ENCODE results near the gene NOBOX.
"Not testable (repeated sequence)": the region's sequence is repeated elsewhere in the genome, so short reads cannot be mapped to it uniquely, and the experiment has no call there.

NOBOX gene

DNA sequence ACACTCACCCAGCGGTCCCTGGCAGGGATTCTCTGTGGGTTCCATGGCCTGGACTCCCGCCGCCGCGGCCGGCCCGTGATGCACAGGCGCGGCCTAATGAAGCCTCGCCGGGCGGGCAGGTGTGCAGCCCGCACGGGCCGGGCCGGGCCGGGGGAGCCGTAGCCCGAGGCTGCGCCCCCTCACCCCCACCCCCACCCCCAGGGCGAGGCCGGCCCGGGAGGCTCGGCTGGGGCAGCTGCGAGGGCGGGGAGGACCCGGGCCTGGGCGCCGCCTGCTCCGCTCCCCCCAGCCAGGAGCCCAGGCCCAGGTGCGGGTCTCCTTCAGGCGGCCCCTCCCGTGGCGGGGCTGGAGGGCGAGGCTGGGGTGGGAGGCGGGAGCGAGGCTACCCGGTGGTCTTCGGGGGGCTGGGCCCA, at the start of gene NOBOX:
Gene NOBOX (minus strand): TSS at position 45 of the 413 bp plus-strand sequence.
- DNase-seq (ENCODE audit: low read depth): no peak

DNA sequence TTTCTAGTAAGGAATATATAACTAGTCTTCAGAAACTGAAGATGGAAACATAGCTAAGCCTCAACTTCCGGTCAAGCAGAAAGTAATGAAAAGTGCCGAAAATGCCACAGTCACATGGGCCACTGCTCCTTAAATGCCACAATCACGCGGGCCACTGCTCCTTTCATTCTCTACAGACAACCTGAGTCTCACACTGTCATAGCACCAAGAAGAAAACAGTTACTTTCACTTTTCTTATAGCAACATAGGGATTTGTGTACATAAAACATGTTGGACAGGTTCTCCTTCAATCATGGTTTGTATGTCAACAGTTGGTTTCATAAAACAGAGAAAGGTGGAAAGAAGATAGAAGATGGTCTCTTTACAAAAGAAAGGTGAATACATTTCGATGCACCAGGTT, 48.6 kb upstream of the NOBOX start:
- no peak for DNase-seq (ENCODE audit: low read depth)

DNA sequence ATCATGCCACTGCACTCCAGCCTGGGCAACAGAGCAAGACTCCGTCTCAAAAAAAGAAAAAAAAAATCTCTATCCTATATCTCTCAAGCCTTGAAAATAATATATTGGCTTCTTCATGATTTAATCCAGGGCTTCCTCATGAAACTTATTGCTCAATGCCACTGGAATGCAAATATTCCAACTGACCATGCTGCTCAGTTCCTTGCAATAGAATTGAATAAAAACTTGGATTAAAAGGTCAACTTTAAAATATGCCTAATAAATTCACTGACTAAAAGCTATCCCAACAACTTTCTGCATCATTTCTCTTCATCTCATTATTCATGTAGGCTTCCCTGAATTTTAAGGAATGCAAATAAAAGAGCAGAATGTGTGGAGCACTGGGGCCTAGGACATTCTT, 42.1 kb upstream of the NOBOX start:
- DNase-seq (ENCODE audit: low read depth): no peak

DNA sequence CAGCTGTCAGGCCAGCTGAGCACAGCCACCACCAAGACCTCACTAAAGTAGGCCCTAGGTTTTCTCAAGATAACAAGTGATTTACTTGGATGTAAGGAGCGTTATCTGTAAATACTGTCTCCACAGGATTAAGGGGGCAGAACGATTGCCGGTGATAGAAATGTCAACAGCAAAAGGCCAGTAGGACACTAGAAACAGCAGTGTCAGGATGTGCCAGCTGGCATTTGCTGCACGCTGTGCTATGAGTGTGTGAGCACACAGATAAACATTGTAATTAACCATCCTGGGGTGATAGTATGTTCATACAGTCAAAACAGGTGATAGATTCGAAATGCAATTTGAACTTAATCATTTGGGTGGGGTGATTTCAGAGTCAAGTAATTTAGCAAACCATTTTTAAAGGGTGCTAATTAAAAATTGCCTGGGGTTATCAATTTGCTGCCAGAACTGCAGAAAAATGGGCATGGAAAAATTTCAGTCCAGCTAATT, 36.3 kb upstream of the NOBOX start:
- no peak for DNase-seq (ENCODE audit: low read depth)

DNA sequence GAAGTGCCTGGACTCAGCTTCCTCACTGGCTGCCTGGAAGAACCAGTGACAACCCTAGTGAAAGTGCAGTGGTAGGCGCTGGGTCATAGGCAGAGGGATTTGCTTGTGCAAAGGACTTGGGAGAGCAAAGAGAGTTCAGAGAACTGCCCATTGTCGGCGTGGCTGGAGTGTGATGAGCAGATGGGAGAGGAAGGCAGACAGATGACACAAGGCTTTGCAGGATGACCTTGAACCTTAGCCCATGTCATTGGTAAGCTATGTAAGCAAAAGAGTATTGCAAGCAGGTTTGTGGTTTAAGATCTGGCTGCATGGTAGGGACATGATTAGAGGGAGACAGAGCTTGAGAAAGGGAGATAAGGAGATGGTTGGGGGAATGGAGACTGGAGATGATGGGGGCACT, 35.3 kb upstream of the NOBOX start:
- DNase-seq (ENCODE audit: low read depth): no peak

DNA sequence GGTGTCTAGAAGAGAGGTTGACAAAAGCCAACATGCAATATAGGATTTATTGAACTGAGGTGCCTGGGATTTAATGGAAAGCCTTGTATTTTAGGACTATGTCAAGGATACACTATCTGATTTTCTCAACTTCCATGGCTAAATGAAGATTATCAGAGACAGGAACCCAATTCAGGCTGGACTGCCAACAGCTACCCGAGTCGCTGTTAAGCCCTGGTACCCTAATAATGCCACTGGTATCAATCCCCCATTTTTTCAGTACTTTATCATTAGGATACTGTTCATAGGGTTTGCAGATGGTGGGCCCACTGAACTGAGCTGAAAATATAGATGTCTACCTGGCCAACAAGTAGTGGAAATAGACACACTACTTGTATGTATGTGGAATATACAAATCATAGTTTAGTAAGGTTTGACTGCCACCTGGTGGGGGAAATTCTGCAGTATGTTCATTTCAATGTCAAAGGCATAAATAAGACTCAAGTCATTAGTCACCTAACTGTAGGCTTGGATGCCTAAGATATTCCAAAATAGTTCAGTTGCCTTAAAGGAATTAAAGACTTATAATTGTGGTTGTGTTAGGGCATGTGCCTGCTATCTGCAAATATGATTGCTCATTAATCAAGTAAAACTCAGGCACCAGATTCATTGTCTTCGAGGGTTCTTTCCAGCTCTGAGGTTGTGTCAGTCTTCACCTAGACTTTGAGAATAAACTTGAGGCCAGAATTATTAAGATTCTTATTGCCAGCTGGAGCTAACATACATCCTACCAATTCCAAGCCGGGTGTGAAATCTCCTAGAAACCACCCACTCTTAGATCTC, 34.1 kb upstream of the NOBOX start:
- peak; percentile 54 for DNase-seq (ENCODE audit: low read depth)

DNA sequence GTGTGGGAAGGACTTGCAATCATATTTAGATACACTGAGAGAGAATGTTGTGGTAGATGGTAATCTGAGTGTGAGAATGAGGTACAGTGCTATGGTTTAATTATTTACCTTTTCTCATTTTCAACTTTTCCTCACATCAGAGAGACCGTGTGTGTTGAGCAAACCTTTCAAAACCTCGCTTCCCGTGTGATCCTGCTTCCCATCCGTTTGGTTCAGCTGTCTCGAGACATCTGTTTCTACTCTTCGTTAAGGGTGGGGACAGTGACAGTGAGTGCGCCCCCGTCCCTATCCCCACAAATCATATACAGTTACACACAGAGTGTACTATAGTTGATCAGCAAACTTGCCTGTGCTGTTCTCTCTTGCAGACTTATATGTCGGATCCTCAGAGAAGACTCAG, 33.0 kb upstream of the NOBOX start:
- DNase-seq (ENCODE audit: low read depth): no peak

DNA sequence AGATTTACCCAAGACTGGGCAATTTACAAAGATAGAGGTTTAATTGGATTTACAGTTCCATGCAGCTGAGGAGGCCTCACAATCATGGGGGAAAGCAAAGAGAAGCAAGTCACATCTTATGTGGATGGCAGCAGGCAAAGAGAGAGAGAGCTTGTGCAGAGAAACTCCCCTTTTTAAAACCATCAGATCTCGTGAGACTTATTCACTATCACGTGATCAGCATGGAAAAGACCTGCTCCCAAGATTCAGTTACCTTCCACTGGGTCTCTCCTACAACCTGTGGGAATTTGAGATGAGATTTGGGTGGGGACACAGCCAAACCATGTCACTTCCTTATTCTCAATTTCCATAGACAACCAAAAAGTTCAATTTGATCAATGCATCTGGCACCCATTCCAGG, 24.9 kb upstream of the NOBOX start:
- DNase-seq (ENCODE audit: low read depth): no peak

DNA sequence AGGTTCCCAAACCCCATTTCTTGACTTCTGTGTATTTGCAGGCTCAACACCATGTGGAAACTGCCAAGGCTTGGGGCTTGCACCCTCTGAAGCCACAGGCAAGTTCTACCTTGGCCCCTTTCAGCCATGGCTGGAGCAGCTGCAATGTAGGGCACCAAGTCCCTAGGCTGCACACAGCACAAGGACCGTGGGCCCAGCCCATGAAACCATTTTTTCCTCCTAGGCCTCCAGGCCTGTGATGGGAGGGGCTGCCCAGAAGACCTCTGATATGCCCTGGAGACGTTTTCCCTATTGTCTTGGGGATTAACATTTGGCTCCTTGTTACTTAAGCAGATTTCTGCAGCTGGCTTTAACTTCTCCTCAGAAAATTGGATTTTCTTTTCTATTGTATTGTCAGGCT, 24.0 kb upstream of the NOBOX start:
- not testable (repeated sequence) for DNase-seq (ENCODE audit: low read depth)

DNA sequence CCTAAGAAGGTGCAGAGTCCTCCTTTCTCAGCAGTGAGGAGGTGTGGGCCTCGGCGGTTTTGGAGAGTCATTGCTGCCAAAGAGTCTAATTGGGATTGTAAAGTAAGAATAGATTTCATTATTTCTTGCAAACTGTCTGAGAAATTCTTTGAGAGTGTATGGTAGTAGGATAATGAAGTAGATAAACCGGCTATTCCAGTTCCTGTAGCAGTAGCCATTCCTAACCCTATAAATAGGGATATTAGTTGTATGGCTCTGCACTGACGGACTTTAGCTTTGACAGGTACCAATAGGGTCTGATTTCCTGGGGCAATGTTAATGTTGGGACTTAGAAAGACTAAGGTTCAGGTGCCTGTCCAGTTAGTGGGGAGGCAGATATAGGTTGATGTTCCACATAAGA, 15.4 kb upstream of the NOBOX start:
- DNase-seq (ENCODE audit: low read depth): not testable (repeated sequence)

DNA sequence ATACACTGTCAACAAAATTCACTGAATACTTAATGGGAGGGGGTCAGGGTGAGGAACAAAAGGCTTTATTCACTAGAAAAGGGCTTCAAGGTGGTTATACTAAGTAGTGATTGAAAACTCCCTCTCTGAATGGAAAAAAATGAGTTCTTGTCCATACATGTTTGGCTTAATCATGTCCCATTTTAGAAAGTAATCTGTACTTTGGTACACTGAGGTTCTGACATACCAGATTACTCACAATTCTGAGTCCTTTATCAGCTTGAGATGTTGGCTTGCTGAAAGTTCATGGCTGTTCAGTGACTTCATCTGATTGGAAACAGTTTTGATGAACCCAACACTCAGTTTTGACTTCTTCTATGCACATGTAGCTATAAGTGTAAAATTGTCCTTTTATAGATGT, 12.8 kb upstream of the NOBOX start:
- DNase-seq (ENCODE audit: low read depth): no peak

DNA sequence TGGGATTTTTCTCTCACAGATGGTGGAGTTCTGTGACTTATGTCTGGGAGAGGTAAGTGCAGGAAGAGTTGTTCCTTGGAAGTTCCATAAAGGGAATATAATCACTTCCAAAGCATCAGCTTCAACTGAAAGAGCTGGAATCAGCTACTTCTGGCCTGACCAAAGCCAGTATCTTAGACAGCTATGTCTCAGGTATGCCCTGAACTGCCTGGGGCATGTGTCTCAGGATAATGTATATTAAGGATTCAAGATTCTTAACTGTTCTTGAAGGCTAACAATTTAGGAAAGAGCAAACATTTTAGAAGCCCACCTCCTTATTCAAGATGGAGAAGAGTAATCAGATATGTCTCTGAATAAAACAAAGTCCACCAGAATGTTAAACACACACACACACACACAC, 12.4 kb upstream of the NOBOX start:
- DNase-seq (ENCODE audit: low read depth): no peak

DNA sequence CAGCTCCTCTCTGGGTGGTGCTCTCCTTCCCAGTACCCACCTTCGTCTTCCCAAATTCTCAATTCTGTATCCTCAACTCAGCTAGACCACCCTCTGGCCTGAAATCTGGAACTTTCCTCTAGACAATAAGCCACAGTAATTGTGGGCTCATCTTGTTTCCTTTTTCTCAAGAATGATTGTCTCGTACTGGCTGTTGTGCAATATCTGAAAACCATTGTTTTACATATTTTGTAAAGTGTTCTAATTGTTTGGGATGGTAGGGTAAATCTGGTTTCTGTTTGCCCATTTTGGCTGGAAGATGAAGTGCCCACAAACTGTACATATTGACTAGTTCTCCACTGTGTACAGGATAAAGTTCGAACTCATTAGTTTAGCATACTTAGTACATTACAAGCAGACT, 11.3 kb upstream of the NOBOX start:
- no peak for DNase-seq (ENCODE audit: low read depth)

DNA sequence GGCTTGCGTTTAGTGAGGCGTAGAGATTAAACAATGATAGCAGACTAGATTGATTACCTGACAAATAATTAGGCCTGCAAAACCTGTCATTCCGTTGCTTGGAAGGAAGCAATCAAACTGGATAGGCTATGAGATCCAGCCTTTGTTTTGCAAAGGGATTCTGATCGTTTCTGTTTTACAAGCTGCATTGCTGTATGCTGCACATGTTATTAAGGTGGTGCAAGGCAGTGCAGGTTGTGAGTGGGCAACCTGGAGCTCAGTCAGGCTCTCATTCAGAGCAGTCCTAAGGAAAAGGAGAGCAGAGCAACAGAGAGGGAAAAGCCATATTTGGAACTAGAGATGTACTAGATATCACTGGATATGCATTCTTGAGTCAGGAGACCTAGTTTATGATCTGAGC, 6.9 kb upstream of the NOBOX start:
- no peak for DNase-seq (ENCODE audit: low read depth)

DNA sequence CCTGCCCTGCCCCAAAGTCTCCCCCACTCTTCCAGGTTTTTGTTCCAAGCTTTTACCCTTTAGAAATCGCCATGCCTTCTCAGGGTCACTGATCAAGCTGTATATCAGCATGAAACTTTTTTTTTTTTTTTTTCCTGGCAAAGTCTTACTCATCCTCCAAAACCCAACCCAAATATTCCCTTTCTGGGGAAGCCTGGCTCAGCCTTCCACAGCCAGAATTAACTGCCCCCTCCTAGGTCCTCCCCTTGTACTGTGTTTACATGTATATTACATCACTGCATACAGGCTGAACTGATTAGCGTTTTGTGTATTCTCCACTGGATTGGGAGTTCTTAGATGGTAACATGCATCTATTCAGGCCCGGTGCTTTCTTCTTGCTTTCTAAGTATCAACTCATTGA, 4.6 kb upstream of the NOBOX start:
- DNase-seq (ENCODE audit: low read depth): peak; percentile 16

DNA sequence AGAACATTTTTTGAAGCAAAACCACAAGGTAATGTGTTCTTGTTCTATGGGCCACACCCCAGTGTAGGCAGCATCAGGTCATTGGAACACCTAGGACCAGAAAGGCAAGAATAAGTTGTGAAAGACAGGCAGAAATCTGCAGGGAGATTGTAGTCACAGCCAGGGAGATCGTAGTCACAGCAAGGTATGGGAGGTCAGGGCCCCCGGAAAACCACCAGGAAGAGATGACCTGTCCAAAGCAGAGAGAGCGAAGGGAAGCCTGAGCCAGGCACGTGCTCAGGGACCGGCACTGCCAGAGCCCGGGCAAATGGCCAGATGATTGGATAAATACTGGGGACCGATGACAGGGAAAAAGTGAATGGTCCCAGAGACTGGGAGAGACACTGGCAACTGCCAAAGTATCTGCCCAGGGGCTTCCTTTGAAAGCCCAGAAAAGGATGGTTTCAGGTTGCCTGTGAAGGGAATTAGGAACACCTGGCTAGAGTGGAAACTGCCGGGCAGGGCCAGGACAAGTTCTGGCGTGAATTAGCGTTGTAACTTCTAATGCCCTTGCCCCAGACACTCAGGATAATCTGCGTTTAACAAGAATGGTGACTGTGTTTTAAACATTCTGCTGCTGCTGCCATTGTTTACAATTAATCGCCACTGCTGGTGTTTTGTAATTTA, 3.9 kb upstream of the NOBOX start:
- no peak for DNase-seq (ENCODE audit: low read depth)

DNA sequence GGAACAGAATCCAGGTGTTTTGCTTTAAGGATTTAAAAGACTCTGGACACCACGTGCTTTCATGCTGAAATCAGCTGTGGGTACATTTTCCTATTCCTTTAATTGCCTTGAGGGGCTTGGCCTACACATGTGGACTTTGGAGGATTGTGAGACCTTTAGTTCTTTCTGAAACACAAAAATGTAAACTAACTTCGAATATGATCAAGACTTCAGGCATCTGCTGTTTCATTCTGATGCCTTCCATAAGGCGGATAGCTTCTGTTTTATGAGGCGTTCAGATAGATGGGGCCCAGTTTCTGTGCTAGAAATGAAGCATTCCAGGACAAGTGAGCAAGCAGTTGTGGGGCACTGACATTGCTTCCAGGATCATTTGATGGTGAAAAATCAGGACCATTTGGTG, 1.5 kb upstream of the NOBOX start:
- peak; percentile 17 for DNase-seq (ENCODE audit: low read depth)

DNA sequence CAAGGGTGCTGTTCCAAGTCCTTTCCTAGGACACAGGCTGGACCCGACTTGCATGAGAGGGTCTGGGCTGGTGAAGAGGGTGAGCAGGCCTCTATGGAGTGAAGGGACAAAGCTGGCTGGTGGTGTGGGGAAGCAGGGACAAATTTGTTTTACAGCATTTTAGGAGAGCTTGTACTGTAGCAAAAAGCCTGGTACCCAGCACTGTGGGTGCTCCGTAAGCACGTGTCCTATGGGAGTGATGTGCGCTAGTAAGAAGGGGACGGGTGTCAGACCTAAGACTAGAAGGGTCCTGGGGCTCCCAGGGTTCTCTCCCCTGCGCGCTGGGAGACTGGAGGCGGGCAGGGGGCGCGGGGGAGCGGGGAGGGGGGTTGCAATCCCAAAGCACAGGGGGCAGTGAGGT, 391 bp downstream of the NOBOX start:
- no peak for DNase-seq (ENCODE audit: low read depth)

DNA sequence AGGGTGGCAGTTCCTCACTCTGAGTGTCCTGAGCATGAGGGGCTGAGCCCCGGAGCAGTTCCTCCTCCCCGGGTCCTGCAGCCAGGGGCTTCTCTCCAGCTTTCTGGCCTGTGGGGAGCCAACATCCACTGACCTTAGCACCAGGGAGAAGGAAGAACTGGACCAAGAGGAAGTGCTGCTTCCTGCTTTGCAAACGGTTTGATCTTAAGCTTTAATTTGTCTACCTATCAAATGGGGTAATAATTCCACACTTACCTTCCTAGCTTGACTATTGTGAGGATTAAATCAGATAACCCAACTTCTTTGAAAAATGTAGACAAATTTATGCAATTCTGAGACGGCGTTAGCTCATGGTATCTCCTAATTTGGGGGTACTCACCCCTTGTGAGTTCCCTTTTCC, 2.0 kb downstream of the NOBOX start:
- no peak for DNase-seq (ENCODE audit: low read depth)

DNA sequence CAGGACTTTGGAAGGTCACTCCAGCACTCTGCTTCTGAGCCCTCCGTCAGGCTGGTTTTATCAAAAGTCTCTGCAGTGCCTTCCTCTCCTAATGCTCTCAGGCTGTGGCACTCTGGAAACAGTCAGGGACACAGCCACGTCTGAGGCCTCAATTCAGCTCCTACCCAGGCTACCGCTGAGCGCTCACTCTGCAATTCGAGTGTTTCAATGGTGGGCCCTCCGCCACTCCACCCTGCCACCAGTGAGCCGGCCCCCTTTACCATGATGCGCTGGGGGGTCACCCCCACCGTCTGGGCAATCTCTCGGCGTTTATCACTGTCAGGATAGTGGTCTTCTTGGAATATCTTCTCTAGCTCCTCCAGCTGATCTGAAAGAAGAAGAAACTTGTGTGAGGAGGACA, 3.5 kb downstream of the NOBOX start:
- no peak for DNase-seq (ENCODE audit: low read depth)

DNA sequence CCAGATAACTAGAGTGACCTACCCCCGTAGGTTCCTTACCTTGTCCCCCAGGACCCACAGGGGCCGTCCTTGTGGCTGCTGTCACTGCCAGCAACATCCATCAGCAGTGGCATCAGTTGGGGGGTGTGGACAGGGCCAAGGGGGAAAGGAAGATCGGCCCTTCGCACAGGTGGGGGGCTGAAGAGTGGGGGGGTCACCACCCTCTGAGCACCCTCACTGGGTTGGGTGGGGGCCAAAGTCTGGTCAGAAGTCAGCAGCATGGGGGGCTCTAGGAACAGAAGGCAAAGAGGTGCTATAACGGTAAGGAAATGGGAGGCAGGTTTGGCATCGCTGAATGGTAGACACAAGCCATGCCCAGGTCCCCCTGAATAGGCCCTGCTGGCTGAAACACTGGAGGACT, 4.6 kb downstream of the NOBOX start:
- DNase-seq (ENCODE audit: low read depth): no peak

DNA sequence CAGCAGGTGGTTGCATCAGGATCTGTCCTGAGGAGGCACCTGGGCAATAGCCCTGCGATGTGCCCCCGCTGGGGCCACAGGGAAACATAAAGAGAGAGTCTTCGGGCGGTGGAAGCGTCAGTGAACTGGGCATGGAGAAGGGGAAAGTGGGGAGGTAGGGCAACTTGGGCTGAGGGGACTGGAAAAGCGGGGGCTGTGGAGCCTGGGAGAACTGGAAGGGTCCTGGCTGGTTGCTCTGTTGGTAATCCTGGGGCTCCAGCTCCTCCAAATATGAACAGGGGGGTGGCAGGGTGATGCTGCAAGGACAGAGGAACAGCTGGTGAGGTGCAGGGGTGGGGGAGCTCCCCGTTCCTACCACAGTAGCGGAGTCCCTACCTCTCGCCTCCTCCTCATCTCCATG, 5.2 kb downstream of the NOBOX start:
- DNase-seq (ENCODE audit: low read depth): no peak

DNA sequence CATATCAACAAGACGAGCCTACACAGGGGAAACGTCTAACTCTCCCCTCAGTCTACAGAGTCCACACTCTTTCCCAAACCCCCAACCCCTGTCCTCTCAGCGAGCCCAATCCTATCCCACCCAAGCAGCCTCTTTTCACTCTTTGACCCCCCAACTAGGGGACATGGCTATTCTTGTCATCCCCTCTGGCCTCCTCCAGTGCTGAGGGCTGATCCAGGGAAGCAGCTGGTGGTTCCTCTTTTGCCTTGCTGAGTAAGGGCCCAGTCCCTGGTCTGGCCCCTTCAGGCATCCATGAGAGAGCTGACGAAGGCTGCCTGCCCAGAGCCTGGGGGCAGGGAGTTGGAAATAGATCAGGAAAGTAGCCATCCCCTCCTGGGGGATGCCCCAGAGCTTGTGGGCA, 6.4 kb downstream of the NOBOX start:
- DNase-seq (ENCODE audit: low read depth): no peak

DNA sequence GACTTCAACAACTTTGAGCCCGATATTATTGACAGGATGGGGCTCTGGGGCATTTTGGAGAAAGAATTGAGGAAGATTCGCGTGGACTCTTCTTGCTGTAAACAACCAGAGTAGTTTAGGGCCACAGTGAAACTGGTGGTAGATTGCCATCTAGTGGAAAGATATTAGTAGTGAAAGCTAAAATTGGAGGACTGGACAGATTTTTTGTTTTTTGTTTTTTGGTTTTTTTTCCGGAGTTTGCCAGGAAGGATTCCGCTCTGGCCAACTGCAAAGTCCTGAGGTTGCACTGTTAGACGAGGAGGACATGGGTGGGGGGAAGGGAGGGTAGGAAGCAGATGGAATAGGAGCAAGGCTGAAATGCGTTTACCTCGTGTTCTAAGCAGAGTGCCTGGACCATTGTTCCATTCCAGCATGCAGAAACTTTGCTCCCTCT, 11.7 kb downstream of the NOBOX start:
- peak; percentile 46 for DNase-seq (ENCODE audit: low read depth)
